ENCODE data around the gene BNIP5.

DNA sequence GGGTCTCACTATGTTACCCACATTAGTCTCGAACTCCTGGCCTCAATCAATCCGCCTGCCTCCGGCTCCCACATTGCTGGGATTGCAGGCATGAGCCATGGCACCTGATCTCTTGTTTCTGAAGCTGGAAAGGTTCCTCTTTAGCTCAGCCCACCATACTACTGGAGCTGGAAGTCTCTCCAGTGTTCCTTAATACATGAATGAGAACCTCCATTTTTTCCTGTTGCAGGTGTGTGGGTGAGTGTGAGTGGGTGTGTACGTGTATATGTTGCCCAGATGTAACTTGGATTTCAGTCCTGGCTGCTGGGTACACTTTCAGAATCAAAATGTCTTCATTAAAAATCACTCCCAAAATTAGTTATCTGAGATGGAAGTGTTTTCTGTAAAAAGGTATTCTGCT lies 55.7 kb downstream of the BNIP5 start:
- TF ChIP-seq POLR2A (IDR thresholded peaks at IDR 0.05): no peak
- TF ChIP-seq CTCF (IDR thresholded peaks at IDR 0.05): no peak

All from esophagus squamous epithelium (tissue), 4 donors.